ENCODE results near the gene MARCHF2. TPM values are rescaled to one million over a fixed set of nuclear protein-coding genes. Genes with fewer than 3 reads are reported as not detected.
"Not testable (repeated sequence)": the region's sequence is repeated elsewhere in the genome, so short reads cannot be mapped to it uniquely, and the experiment has no call there.

Gene MARCHF2
- total and polyA plus RNA-seq, 2 donors (not counting 1 experiment from before 2014, with no cell fraction given), result 22.9 to 52.6 TPM

DNA sequence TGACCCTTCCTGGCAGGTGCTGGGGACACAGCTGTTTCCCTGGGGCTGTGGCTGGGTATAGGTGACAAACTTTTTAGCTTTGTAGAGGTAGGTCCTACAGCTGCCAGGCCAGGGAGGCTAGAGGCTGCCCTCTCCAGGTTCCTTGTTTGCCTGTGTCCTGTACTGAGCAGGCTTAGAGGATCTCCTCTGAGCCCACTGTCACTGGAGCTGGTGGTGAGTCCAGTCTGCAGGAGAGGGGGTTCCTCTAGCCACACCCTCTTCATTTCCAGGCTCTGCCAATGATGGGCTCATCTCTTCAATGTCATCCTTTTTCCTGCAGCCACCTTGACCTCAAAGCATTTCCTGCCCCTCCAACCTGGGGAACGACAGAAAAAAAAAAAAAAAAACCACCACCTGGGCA lies 35.5 kb upstream of the MARCHF2 start:
- ChIA-PET CTCF (interaction anchor here (0.6 to 3.2 kb wide), 2 partner anchors 23 to 418 kb away, joined by 3 to 13 read pairs; no protein-coding TSS in a partner anchor), POLR2A (interaction anchor here (0.7 kb wide), 1 partner anchor 13 kb away, joined by 7 read pairs; the partner anchor contains the start of gene RAB11B)
- no peak for DNase-seq
- H2AFZ ChIP-seq (ENCODE audit: insufficient read depth, low read depth, low read length, poor library complexity, severe bottlenecking), result no peak overlapping the region
- H4K20me1 ChIP-seq (ENCODE audit: control insufficient read depth, insufficient read depth, low read length, poor library complexity, severe bottlenecking), result no peaks in the 10 kb centered on the region
- WGBS (ENCODE audit: insufficient coverage), result no CpG with 5 or more reads among the region's 1 CpG
- no peaks in the 10 kb centered on the region for H3K4me1 ChIP-seq (ENCODE audit: control insufficient read depth in 2 of 2, insufficient read depth in 2 of 2, low read length in 2 of 2)
- TF ChIP-seq, protein P1, sequence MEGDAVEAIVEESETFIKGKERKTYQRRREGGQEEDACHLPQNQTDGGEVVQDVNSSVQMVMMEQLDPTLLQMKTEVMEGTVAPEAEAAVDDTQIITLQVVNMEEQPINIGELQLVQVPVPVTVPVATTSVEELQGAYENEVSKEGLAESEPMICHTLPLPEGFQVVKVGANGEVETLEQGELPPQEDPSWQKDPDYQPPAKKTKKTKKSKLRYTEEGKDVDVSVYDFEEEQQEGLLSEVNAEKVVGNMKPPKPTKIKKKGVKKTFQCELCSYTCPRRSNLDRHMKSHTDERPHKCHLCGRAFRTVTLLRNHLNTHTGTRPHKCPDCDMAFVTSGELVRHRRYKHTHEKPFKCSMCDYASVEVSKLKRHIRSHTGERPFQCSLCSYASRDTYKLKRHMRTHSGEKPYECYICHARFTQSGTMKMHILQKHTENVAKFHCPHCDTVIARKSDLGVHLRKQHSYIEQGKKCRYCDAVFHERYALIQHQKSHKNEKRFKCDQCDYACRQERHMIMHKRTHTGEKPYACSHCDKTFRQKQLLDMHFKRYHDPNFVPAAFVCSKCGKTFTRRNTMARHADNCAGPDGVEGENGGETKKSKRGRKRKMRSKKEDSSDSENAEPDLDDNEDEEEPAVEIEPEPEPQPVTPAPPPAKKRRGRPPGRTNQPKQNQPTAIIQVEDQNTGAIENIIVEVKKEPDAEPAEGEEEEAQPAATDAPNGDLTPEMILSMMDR (IDR thresholded peaks at IDR 0.05), result no peak
- no peak for TF ChIP-seq EZH2 (IDR thresholded peaks at IDR 0.05; ENCODE audit: borderline replicate concordance, insufficient read depth, low read depth, low read length, poor library complexity, severe bottlenecking)
- Mint-ChIP-seq H3K4me1 (no peaks in the 10 kb centered on the region), H3K27me3 (no peaks in the 10 kb centered on the region), H3K27ac (no peak overlapping the region), H3K9me3 (ENCODE audit: insufficient read depth) (no peaks in the 10 kb centered on the region), H3K4me3 (no peak overlapping the region)
- no peak overlapping the region for H3K27ac ChIP-seq (ENCODE audit: low read length in 2 of 2)
- no peak overlapping the region for H3K4me2 ChIP-seq (replicated peaks; ENCODE audit: low read depth, low read length, poor library complexity, severe bottlenecking)
- intact Hi-C loops (cut with micrococcal nuclease), result no loop called here
- no peaks in the 10 kb centered on the region for H3K36me3 ChIP-seq (replicated peaks in 1 of 2; ENCODE audit: control extremely low read depth in 1 of 2, control insufficient read depth in 1 of 2, extremely low read depth in 1 of 2, insufficient read depth in 2 of 2, low read length in 1 of 2)
- H3K9me3 ChIP-seq (ENCODE audit: control extremely low read depth in 1 of 3, control insufficient read depth in 2 of 3, insufficient read depth in 1 of 3, low read length in 2 of 3), result no peaks in the 10 kb centered on the region
- no peaks in the 10 kb centered on the region for H3K27me3 ChIP-seq (replicated peaks in 1 of 4; ENCODE audit: control extremely low read depth in 1 of 4, control insufficient read depth in 3 of 4, insufficient read depth in 4 of 4, low read length in 3 of 4)
- no peak for ATAC-seq (ENCODE audit: low read depth)
- no peak overlapping the region for H3K9ac ChIP-seq (ENCODE audit: low read length)
- no peaks in the 10 kb centered on the region for H3K79me2 ChIP-seq (ENCODE audit: control insufficient read depth, insufficient read depth, low read length)
- no peak overlapping the region for H3K4me3 ChIP-seq (ENCODE audit: control extremely low read depth in 1 of 5, extremely low read depth in 1 of 5, insufficient read depth in 1 of 5, low read depth in 2 of 5, low read length in 4 of 5)

DNA sequence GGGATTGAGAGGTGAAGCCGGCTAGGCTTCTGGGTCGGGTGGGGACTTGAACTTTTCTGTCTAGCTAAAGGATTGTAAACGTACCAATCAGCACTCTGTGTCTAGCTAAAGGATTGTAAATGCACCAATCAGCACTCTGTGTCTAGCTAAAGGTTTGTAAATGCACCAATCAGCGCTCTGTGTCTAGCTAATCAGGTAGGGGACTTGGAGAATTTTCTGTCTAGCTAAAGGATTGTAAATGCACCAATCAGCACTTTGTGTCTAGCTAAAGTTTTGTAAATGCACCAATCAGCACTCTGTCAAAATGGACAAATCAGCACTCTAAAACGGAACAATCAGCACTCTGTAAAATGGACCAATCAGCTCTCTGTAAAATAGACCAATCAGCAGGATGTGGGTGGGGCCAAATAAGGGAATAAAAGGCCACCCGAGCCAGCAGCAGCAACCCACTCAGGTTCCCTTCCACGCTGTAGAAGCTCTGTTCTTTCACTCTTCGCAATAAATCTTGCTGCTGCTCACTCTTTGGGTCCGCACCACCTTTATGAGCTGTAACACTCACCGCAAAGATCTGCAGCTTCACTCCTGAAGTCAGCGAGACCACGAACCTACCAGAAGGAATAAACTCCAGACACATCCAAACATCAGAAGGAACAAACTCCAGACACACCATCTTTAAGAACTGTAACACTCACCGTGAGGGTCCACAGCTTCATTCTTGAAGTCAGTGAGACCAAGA lies 33.8 kb upstream of the MARCHF2 start:
- ChIA-PET POLR2A (interaction anchor here (0.6 kb wide), 1 partner anchor 53 kb away, joined by 3 read pairs; no protein-coding TSS in a partner anchor), CTCF (interaction anchor here (2.2 kb wide), 1 partner anchor 26 kb away, joined by 5 read pairs; no protein-coding TSS in a partner anchor)
- H3K4me1 ChIP-seq (ENCODE audit: control insufficient read depth in 2 of 2, insufficient read depth in 2 of 2, low read length in 2 of 2); H3K27me3 Mint-ChIP-seq; H4K20me1 ChIP-seq (ENCODE audit: control insufficient read depth, insufficient read depth, low read length, poor library complexity, severe bottlenecking); H3K4me2 ChIP-seq (replicated peaks; ENCODE audit: low read depth, low read length, poor library complexity, severe bottlenecking); H3K27ac ChIP-seq (ENCODE audit: low read length in 2 of 2); H3K9ac ChIP-seq (ENCODE audit: low read length); H3K4me3 Mint-ChIP-seq; H2AFZ ChIP-seq (ENCODE audit: insufficient read depth, low read depth, low read length, poor library complexity, severe bottlenecking); ATAC-seq (ENCODE audit: low read depth); H3K9me3 Mint-ChIP-seq (ENCODE audit: insufficient read depth); H3K36me3 ChIP-seq (replicated peaks in 1 of 2; ENCODE audit: control extremely low read depth in 1 of 2, control insufficient read depth in 1 of 2, extremely low read depth in 1 of 2, insufficient read depth in 2 of 2, low read length in 1 of 2); H3K27me3 ChIP-seq (replicated peaks in 1 of 4; ENCODE audit: control extremely low read depth in 1 of 4, control insufficient read depth in 3 of 4, insufficient read depth in 4 of 4, low read length in 3 of 4); H3K79me2 ChIP-seq (ENCODE audit: control insufficient read depth, insufficient read depth, low read length); DNase-seq; H3K4me1 Mint-ChIP-seq; H3K27ac Mint-ChIP-seq; H3K4me3 ChIP-seq (ENCODE audit: control extremely low read depth in 1 of 5, extremely low read depth in 1 of 5, insufficient read depth in 1 of 5, low read depth in 2 of 5, low read length in 4 of 5); intact Hi-C loops (cut with micrococcal nuclease); H3K9me3 ChIP-seq (ENCODE audit: control extremely low read depth in 1 of 3, control insufficient read depth in 2 of 3, insufficient read depth in 1 of 3, low read length in 2 of 3): not testable (repeated sequence)
- 96% methylated on average over 12 of the region's 13 CpGs for WGBS (ENCODE audit: insufficient coverage)

DNA sequence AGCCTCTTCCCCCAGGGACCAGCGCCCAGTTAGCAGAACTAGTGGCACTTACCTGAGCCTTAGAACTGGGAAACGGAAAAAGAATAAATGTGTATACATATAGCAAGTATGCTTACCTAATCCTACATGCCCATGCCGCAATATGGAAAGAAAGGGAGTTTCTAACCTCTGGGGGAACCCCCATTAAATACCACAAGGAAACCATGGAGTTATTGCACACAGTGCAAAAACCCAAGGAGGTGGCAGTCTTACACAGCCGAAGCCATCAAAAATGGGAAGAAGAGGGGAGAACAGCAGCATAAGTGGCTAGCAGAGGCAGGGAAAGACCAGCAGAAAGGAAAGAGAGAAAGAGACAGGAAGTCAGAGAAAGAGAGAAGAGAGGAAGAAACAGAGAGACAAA lies 28.5 kb upstream of the MARCHF2 start:
- H3K4me1 ChIP-seq (ENCODE audit: control insufficient read depth in 2 of 2, insufficient read depth in 2 of 2, low read length in 2 of 2); ATAC-seq (ENCODE audit: low read depth); H3K9ac ChIP-seq (ENCODE audit: low read length); H3K4me3 ChIP-seq (ENCODE audit: control extremely low read depth in 1 of 5, extremely low read depth in 1 of 5, insufficient read depth in 1 of 5, low read depth in 2 of 5, low read length in 4 of 5); H3K79me2 ChIP-seq (ENCODE audit: control insufficient read depth, insufficient read depth, low read length); H3K9me3 Mint-ChIP-seq (ENCODE audit: insufficient read depth); H3K27me3 ChIP-seq (replicated peaks in 1 of 4; ENCODE audit: control extremely low read depth in 1 of 4, control insufficient read depth in 3 of 4, insufficient read depth in 4 of 4, low read length in 3 of 4); H3K4me1 Mint-ChIP-seq; H3K27ac ChIP-seq (ENCODE audit: low read length in 2 of 2); H3K9me3 ChIP-seq (ENCODE audit: control extremely low read depth in 1 of 3, control insufficient read depth in 2 of 3, insufficient read depth in 1 of 3, low read length in 2 of 3); CTCF ChIA-PET; DNase-seq; H3K4me3 Mint-ChIP-seq; POLR2A ChIA-PET; H2AFZ ChIP-seq (ENCODE audit: insufficient read depth, low read depth, low read length, poor library complexity, severe bottlenecking); H3K36me3 ChIP-seq (replicated peaks in 1 of 2; ENCODE audit: control extremely low read depth in 1 of 2, control insufficient read depth in 1 of 2, extremely low read depth in 1 of 2, insufficient read depth in 2 of 2, low read length in 1 of 2); H3K4me2 ChIP-seq (replicated peaks; ENCODE audit: low read depth, low read length, poor library complexity, severe bottlenecking); intact Hi-C loops (cut with micrococcal nuclease); H4K20me1 ChIP-seq (ENCODE audit: control insufficient read depth, insufficient read depth, low read length, poor library complexity, severe bottlenecking); H3K27ac Mint-ChIP-seq; H3K27me3 Mint-ChIP-seq: not testable (repeated sequence)
- 91% methylated on average over 1 of the region's 4 CpGs for whole genome bisulfite sequencing (ENCODE audit: insufficient coverage)
